K562 (cell line): ENCODE measurements around the gene NTM. TPM values are rescaled to one million over a fixed set of nuclear protein-coding genes. Genes with fewer than 3 reads are reported as not detected.

ENCODE experiments used
- HDAC1 ChIP-seq, 2 experiments: fragments of 450-650 bp; IDR thresholded peaks; 2 replicates each; pipeline ENCODE4 v1.6.1; 2016 to 2017; ENCODE audit warnings: inconsistent platforms in 1 of 2, mild to moderate bottlenecking in 1 of 2, moderate library complexity in 1 of 2
- HIVEP1 ChIP-seq: fragments of 250-450 bp; sonication (Bioruptor Pico); IDR thresholded peaks from 2 replicates; pipeline ENCODE4 v1.4.0; 2020; ENCODE audit warnings: mild to moderate bottlenecking
- KLF16 ChIP-seq: IDR thresholded peaks from 2 replicates; pipeline ENCODE4 v1.6.1; 2016; ENCODE audit warnings: antibody characterized with exemption
- NR4A1 ChIP-seq, 2 experiments: fragments of 250-450 bp in 1 of 2; fragments of 450-650 bp in 1 of 2; sonication (Bioruptor Pico) in 1 of 2; IDR thresholded peaks; 2 replicates each; pipeline versions ENCODE4 v1.4.0 to v1.6.1; 2016 to 2020; ENCODE audit warnings: mild to moderate bottlenecking in 2 of 2, missing compliant biosample characterization in 1 of 2, missing genetic modification characterization in 1 of 2, moderate library complexity in 1 of 2
- PATZ1 ChIP-seq: fragments of 250-450 bp; sonication (Bioruptor Pico); IDR thresholded peaks from 2 replicates; pipeline ENCODE4 v1.5.0; 2020; ENCODE audit warnings: mild to moderate bottlenecking, borderline replicate concordance
- TARDBP ChIP-seq: fragments of 450-650 bp; IDR thresholded peaks from 2 replicates; pipeline ENCODE4 v1.6.1; 2016
- TGIF2 ChIP-seq: sonication (generic); formaldehyde crosslinking; IDR thresholded peaks from 2 replicates; pipeline ENCODE4 v1.8.1; 2022; ENCODE audit warnings: mild to moderate bottlenecking, missing genetic modification reagents, moderate library complexity
- ZNF407 ChIP-seq: fragments of 450-650 bp; IDR thresholded peaks from 2 replicates; pipeline ENCODE4 v1.6.1; 2016; ENCODE audit warnings: low read depth
- ZNF830 ChIP-seq: fragments of 250-450 bp; sonication (Bioruptor Pico); IDR thresholded peaks from 2 replicates; pipeline ENCODE4 v1.5.0; 2021; ENCODE audit warnings: mild to moderate bottlenecking
- polyA plus RNA-seq, 8 experiments: library from polyadenylated mRNA; depleted of rRNA in 4 of 8; stranded (reverse) in 5 of 8; unstranded in 3 of 8; fragments of >200 nt; fragmentation: Nextera tagmentation in 2 of 8; fragmentation: Illumina TruSeq in 1 of 8; extraction: Ambion mirVana in 2 of 8; extraction: Trizol in 1 of 8; gene quantifications; 2 replicates each; pipeline versions ENCODE4 v1.2.1 to v1.2.3, GENCODE V29; 2011 to 2014; ENCODE audit warnings: inconsistent platforms in 1 of 8, missing spikeins in 1 of 8
- total RNA-seq, 7 experiments: library from RNA; depleted of rRNA in 6 of 7; stranded (reverse); fragments of >200 nt in 6 of 7; fragmentation: Illumina TruSeq in 2 of 7; extraction: Trizol in 2 of 7; gene quantifications; 2 replicates each; pipeline versions ENCODE4 v1.2.1 to v1.2.3, GENCODE V29; 2011 to 2021; ENCODE audit warnings: low replicate concordance in 1 of 7

Gene NTM
- total and polyA plus RNA-seq, 9 of the 15 experiments (the other 6 are each of a cell fraction or from before 2014, with no cell fraction given) = not detected

GRCh38 chr11:132046288-132046865 lies 676.0 kb downstream of the NTM start (continued):
- TF ChIP-seq PATZ1 (CRISPR knock-in tag) (no peak), KLF16 (no peak), ZNF407 (no peak), NR4A1 (CRISPR knock-in tag; IDR thresholded peaks at IDR 0.05) (no peak), NR4A1 (tag; IDR thresholded peaks at IDR 0.05) (no peak), ZNF830 (no peak), TARDBP (no peak), TGIF2 (CRISPR knock-in tag) (no peak), HDAC1 (IDR thresholded peaks at IDR 0.05) (no peak), HIVEP1 (CRISPR knock-in tag) (no peak)
